GM19099 (cell line): Measurements from ENCODE around the gene KRTAP10-4.

Source experiments
- POLR2A ChIP-seq: IDR thresholded peaks from 3 replicates; pipeline ENCODE4 v1.6.1; 2011; ENCODE audit warnings: low read depth; ENCODE audit not compliant: insufficient read length; ENCODE audit errors: extremely low read depth

The KRTAP10-4 gene

DNA sequence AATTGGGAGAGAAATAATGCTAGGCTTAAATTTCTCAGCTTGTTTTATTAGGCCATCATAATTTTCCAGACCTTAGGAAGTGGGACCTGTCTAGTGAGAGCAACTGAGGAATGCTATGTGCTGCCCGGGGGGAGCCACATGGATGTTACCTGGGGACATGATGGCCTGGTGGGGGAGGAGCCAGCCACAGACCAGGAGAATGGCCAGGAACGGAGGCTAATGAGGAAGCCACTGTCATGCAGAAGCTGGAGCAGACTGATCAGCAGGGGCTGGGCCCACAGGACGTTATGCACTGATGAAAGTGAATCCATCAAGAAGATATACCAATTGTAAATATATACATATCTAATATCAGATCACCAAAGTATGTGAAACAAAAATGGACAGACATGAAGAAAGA, 29.0 kb upstream of the KRTAP10-4 start:
- TF ChIP-seq POLR2A: no peak

DNA sequence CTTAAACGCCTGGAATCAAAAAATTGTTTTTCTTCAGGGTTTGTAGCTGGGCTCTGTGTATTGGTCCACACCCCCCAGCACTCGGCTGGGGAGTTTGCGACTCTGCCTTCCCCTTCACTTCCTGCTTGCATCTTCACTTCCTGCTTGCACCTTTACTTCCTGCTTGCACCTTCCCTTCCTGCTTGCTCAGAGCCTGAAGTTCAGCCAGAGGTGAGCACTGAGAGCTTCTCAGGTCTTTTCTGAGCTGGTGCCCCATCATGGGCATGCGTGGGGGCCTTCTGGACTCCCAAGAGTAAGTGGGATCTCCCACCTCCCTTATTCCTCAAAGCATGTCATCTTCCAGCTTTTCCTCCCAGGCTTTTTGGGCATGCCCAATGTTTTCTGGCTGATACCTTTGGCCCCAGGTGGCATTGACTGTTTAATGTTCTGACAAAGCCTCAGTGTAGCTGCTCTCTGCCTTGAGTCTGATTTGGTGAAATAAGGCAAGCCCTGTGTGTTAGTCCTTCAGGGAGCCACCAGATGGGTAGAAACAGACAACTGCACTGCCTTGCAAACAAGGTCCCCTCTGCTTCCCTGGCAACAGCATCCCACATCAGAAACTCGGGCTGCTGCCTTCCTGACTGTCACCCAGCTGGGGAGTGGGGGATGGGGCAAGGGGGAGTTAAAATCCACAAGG, 25.7 kb upstream of the KRTAP10-4 start:
- no peak for TF ChIP-seq POLR2A

DNA sequence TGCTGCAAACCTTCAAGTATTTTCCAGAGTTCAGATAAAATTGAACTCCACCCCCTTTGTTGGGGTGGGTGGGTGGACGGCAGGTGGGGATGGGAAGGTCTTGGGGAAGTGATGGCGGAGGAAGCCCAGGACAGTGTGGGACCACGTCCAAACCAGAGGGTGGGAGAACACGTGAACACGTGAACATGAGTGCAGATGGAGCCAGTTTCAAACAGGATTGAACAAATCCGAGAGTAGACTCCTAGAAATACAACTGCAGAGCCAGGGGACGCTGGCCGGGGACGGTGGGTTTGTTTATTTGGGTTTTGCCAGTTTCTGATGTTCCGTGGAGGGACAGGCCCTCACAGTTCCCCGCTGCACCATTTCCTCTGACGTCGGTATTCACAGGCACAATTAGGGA, 25.1 kb upstream of the KRTAP10-4 start:
- no peak for TF ChIP-seq POLR2A

GRCh38 chr21:44548922-44549321, 24.6 kb upstream of the KRTAP10-4 start:
- no peak for TF ChIP-seq POLR2A

DNA sequence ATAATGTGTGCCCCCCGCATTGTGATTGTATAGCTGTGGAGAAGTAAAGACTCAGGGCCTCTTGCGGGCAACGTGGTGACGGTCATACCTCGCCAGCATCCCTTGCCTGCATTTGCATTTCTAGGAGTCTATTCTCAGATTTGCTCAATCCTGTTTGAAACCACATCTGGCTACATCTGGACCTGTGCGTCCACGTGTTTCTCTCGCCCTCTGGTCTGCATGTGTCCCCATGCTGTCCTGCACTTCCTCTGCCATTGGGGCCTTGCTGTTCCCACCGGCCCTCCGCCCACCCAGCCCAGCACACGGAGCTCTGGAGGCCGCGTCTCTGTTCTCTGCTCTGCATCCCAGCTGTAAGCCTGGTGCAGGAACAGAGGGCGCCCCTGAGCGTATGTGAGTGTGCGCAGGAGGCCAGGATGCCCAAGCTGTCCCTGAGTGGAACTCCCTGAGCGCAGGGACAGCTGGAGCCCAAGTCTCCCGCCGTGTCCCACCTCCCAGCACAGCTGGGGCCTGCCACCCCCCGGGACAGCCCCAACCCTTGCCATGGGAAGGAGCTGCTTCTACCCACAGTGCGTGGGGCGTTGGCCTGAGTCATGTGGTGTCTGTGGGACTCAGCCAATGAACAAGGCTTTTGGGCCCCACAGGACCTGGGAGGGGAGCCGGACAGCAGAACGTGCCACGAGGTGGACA, 23.9 kb upstream of the KRTAP10-4 start:
- TF ChIP-seq POLR2A: no peak

- no peak for TF ChIP-seq POLR2A
Measured at GRCh38 chr21:44550807-44551206, 22.7 kb upstream of the KRTAP10-4 start.

DNA sequence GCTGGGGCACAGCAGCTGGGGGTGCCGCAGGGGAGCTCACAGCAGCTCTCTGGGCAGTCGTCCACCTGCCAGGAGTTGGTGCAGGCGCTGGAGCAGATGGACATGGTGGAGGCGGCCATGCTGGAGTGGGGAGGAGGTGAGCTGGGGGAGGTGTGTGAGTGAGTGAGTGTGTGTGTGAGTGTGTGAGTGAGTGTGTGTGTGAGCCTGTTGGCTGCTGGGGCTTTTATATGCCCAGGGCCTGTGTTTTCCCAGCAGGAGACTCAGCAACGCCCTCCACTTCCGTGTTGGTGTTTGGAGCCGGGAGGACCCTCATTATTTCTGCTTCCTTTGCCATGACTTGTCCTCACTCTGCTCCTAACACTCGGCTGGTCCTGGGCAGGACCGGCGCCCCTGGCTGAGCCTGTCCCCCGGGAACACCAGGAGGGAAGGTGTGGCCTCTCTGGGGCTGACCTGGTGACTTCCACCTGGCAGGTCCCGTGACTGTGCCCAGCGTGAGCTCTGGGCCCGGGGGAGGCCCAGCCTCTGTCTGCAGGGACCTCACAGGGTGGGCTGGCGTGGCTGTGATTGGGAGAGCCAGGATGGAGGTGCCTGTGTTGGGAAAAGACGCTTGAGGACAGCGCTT, 22.1 kb upstream of the KRTAP10-4 start, which contains the start of gene KRTAP10-2:
KRTAP10-2 (minus strand) TSS at position 166 of the 622 bp plus-strand sequence; CDS start at position 119, 47 bp downstream.
- TF ChIP-seq POLR2A: no peak

GRCh38 chr21:44552136-44552535, 21.4 kb upstream of the KRTAP10-4 start:
- TF ChIP-seq POLR2A: no peak

GRCh38 chr21:44552681-44553080, 20.8 kb upstream of the KRTAP10-4 start:
- no peak for TF ChIP-seq POLR2A

- TF ChIP-seq POLR2A: no peak
Measured at GRCh38 chr21:44555200-44555875, 18.2 kb upstream of the KRTAP10-4 start.

GRCh38 chr21:44556879-44557278, 16.6 kb upstream of the KRTAP10-4 start:
- no peak for TF ChIP-seq POLR2A

GRCh38 chr21:44557491-44558328, 15.8 kb upstream of the KRTAP10-4 start:
- TF ChIP-seq POLR2A: no peak

DNA sequence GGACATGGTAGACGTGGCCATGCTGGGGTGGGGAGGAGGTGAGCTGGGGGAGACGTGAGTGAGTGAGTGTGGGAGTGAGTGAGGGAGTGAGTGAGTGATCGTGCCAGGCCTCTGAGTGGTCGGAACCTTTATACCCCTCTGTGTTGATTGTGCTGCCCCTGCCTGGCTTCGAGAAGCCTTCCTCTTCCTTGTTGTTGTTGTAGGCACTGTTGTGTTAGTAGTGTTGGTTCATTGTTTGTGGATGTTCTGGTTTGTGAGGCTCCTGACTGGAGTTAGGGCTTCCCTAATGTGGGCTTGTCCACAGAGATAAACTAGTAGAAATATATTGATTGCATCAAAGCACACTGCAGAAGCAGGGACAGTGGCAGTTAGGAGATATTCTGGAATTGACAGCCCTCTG, 14.8 kb upstream of the KRTAP10-4 start, which contains the start of gene KRTAP10-3:
KRTAP10-3 (minus strand) TSS at position 101 of the 400 bp plus-strand sequence; CDS start at position 21, 80 bp downstream.
- TF ChIP-seq POLR2A: no peak

- TF ChIP-seq POLR2A: no peak
Measured at GRCh38 chr21:44564099-44564498, 9.4 kb upstream of the KRTAP10-4 start.

DNA sequence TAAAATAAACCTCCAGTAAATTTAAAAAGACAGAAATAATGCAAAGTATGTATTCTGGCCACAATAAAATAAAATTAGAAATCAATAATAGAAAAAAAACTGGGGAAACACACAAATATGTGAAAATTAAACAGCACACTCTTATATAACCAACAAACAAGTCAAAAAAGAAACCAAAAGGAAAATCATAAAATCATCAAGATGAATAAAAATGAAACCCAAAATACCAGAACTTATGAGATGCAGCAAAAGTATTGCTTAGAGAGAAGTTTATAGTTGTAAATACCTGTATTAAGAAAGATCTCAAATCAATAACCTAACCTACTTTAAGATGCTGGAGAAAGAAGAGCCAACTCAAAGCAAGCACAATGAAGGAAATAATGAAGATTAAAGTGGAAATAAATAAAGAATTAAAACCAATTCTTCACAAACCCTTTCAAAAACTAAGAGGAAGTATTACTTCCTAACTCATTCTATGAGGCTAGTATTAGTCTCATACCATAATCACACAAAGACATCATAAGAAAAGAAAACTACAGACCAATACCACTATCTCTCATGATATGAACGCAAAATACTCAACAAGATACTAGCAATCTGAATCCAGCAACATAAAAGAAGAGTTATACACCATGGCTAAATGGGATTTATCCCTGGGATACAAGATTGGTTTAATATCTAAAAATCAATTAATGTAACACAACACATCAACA, 8.5 kb upstream of the KRTAP10-4 start:
- no peak for TF ChIP-seq POLR2A

GRCh38 chr21:44566403-44566802, 7.1 kb upstream of the KRTAP10-4 start:
- no peak for TF ChIP-seq POLR2A
